SU-DHL-6 (cell line): Measurements from ENCODE around the gene PPP2R2D.

ENCODE experiments used
- H2AFZ ChIP-seq: fragments of 200-600 bp; sonication (generic); 2 replicates; pipeline ENCODE4 v1.6.1; 2014; ENCODE audit warnings: low read depth, mild to moderate bottlenecking, moderate library complexity, mixed read lengths, antibody characterized with exemption, low read length; ENCODE audit not compliant: severe bottlenecking
- H3F3A ChIP-seq: fragments of 200-600 bp; shearing (Covaris generic); 2 replicates; pipeline ENCODE4 v1.6.0; 2016; ENCODE audit warnings: antibody characterized with exemption, mild to moderate bottlenecking; ENCODE audit not compliant: insufficient read depth
- H3K27ac ChIP-seq: fragments of 200-600 bp; sonication (generic); 2 replicates; pipeline ENCODE4 v1.5.1; 2016; ENCODE audit warnings: low read depth, mild to moderate bottlenecking, low read length, moderate library complexity, mixed read lengths
- H3K27me3 ChIP-seq: fragments of 200-600 bp; sonication (generic), shearing (Covaris generic); 2 replicates; pipeline ENCODE4 v1.6.0; 2014; ENCODE audit warnings: mild to moderate bottlenecking, low read length
- H3K36me3 ChIP-seq: fragments of 200-600 bp; sonication (generic); 2 replicates; pipeline ENCODE4 v1.6.1; 2014; ENCODE audit warnings: mild to moderate bottlenecking, low read length, mixed read lengths
- H3K4me2 ChIP-seq: fragments of 300-600, 200-600 bp; shearing (Covaris generic), sonication (generic); 2 replicates; pipeline ENCODE4 v1.6.0; 2014; ENCODE audit warnings: low read length, low read depth, mild to moderate bottlenecking; ENCODE audit not compliant: poor library complexity, severe bottlenecking
- H3K4me3 ChIP-seq: fragments of 200-600 bp; sonication (generic); 2 replicates; pipeline ENCODE4 v1.5.1; 2014; ENCODE audit warnings: antibody characterized with exemption, low read length, mild to moderate bottlenecking, mixed read lengths; ENCODE audit not compliant: insufficient read depth, poor library complexity, severe bottlenecking
- H3K79me2 ChIP-seq: fragments of 200-600 bp; sonication (generic); 2 replicates; pipeline ENCODE4 v1.6.1; 2014; ENCODE audit warnings: mild to moderate bottlenecking, low read length, moderate library complexity; ENCODE audit not compliant: insufficient read depth
- H3K9ac ChIP-seq: fragments of 200-600 bp; sonication (generic); 2 replicates; pipeline ENCODE4 v1.7.0; 2014; ENCODE audit warnings: mild to moderate bottlenecking, low read length
- H3K9me2 ChIP-seq: fragments of 200-600 bp; sonication (generic); replicated peaks from 2 replicates; pipeline ENCODE4 v1.6.1; 2014; ENCODE audit warnings: low read length; ENCODE audit not compliant: insufficient read depth
- H3K9me3 ChIP-seq: fragments of 200-600 bp; sonication (generic); 2 replicates; pipeline ENCODE4 v1.6.1; 2014; ENCODE audit warnings: low read length, mixed read lengths; ENCODE audit not compliant: insufficient read depth
- H4K20me1 ChIP-seq: fragments of 200-600 bp; sonication (generic); 2 replicates; pipeline ENCODE4 v1.6.1; 2014; ENCODE audit warnings: low read depth, mild to moderate bottlenecking, antibody characterized with exemption, low read length, moderate library complexity, mixed read lengths
- EZH2phosphoT487 ChIP-seq: fragments of 200-600 bp; sonication (generic), shearing (Covaris generic); conservative IDR thresholded peaks from 2 replicates; pipeline ENCODE4 v1.6.1; 2018; ENCODE audit warnings: mild to moderate bottlenecking, antibody characterized with exemption, low read length, moderate library complexity, mixed read lengths
- TF ChIP-seq, protein P1 (sequence below): fragments of 200-600 bp; sonication (generic); IDR thresholded peaks from one replicate; pipeline ENCODE4 v1.5.1; 2017; ENCODE audit warnings: antibody characterized with exemption, mild to moderate bottlenecking, low read length, moderate library complexity; ENCODE audit not compliant: insufficient read depth, poor library complexity, severe bottlenecking

The PPP2R2D gene

GRCh38 chr10:131991726-131992125 lies 90.9 kb downstream of the PPP2R2D start:
- Histone ChIP-seq H3F3A (no peaks in the 10 kb centered on the region), H3K27me3 (no peaks in the 10 kb centered on the region), H3K9me3 (no peaks in the 10 kb centered on the region), H3K36me3 (no peaks in the 10 kb centered on the region), H3K27ac (no peak overlapping the region), H3K4me3 (no peak overlapping the region), H3K4me2 (no peak overlapping the region), H4K20me1 (no peaks in the 10 kb centered on the region), H2AFZ (no peak overlapping the region), H3K9ac (no peak overlapping the region), H3K9me2 (no peaks in the 10 kb centered on the region), H3K79me2 (no peaks in the 10 kb centered on the region)
- TF ChIP-seq, protein P1, sequence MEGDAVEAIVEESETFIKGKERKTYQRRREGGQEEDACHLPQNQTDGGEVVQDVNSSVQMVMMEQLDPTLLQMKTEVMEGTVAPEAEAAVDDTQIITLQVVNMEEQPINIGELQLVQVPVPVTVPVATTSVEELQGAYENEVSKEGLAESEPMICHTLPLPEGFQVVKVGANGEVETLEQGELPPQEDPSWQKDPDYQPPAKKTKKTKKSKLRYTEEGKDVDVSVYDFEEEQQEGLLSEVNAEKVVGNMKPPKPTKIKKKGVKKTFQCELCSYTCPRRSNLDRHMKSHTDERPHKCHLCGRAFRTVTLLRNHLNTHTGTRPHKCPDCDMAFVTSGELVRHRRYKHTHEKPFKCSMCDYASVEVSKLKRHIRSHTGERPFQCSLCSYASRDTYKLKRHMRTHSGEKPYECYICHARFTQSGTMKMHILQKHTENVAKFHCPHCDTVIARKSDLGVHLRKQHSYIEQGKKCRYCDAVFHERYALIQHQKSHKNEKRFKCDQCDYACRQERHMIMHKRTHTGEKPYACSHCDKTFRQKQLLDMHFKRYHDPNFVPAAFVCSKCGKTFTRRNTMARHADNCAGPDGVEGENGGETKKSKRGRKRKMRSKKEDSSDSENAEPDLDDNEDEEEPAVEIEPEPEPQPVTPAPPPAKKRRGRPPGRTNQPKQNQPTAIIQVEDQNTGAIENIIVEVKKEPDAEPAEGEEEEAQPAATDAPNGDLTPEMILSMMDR, result no peak
- no peak for TF ChIP-seq EZH2phosphoT487

- no peaks in the 10 kb centered on the region for H4K20me1 ChIP-seq
- no peaks in the 10 kb centered on the region for H3K36me3 ChIP-seq
- no peaks in the 10 kb centered on the region for H3K9me3 ChIP-seq
- H3F3A ChIP-seq, result no peaks in the 10 kb centered on the region
- H3K27ac ChIP-seq, result no peak overlapping the region
- TF ChIP-seq, protein P1, result no peak
- TF ChIP-seq EZH2phosphoT487, result no peak
- H3K9ac ChIP-seq, result no peak overlapping the region
- H3K27me3 ChIP-seq, result no peaks in the 10 kb centered on the region
- no peaks in the 10 kb centered on the region for H3K79me2 ChIP-seq
- H2AFZ ChIP-seq, result no peak overlapping the region
- no peaks in the 10 kb centered on the region for H3K9me2 ChIP-seq
- H3K4me3 ChIP-seq, result no peak overlapping the region
- H3K4me2 ChIP-seq, result no peak overlapping the region
Measured at GRCh38 chr10:131993275-131993674, 92.5 kb downstream of the PPP2R2D start.

- Histone ChIP-seq H3K79me2 (no peaks in the 10 kb centered on the region), H3K27me3 (no peaks in the 10 kb centered on the region), H3K9me2 (no peaks in the 10 kb centered on the region), H3K27ac (no peak overlapping the region), H4K20me1 (no peaks in the 10 kb centered on the region), H3K36me3 (no peaks in the 10 kb centered on the region), H3K4me3 (no peak overlapping the region), H3K9me3 (no peaks in the 10 kb centered on the region), H2AFZ (no peak overlapping the region), H3K9ac (no peak overlapping the region), H3K4me2 (no peak overlapping the region), H3F3A (no peaks in the 10 kb centered on the region)
- no peak for TF ChIP-seq EZH2phosphoT487
- TF ChIP-seq, protein P1, result no peak
Measured at GRCh38 chr10:131994435-131994834, 93.6 kb downstream of the PPP2R2D start.
